Measurements from ENCODE around the gene AIFM3.

AIFM3 gene

GRCh38 chr22:20977019-20977418 lies 10.0 kb downstream of the AIFM3 start:
- DNase-seq: no peak

GRCh38 chr22:20977516-20978170 lies 10.6 kb downstream of the AIFM3 start:
- DNase-seq: no peak

- DNase-seq: no peak
Measured at GRCh38 chr22:20978419-20978818, 11.4 kb downstream of the AIFM3 start.

- peak in 3 of 4 experiments; percentile 18 to 46 (median 31) for DNase-seq
Measured at GRCh38 chr22:20979243-20979809, 12.3 kb downstream of the AIFM3 start.

GRCh38 chr22:20979940-20980453 lies 12.9 kb downstream of the AIFM3 start:
- no peak for DNase-seq

GRCh38 chr22:20980523-20980922 lies 13.5 kb downstream of the AIFM3 start:
- DNase-seq: no peak

GRCh38 chr22:20980938-20981722 lies 14.1 kb downstream of the AIFM3 start:
- DNase-seq: no peak

- DNase-seq: peak; percentile 50 to 69 (median 58)
Measured at GRCh38 chr22:20981787-20982562, 14.9 kb downstream of the AIFM3 start, which contains the start of gene LZTR1. Gene LZTR1 (plus strand): TSS chr22:20982297. CDS start chr22:20982372, 75 bp downstream.

- no peak for DNase-seq
Measured at GRCh38 chr22:20982563-20982882, 15.5 kb downstream of the AIFM3 start.

GRCh38 chr22:20983081-20983771 lies 16.2 kb downstream of the AIFM3 start:
- no peak for DNase-seq

GRCh38 chr22:20985720-20986119 lies 18.7 kb downstream of the AIFM3 start:
- no peak for DNase-seq

- DNase-seq: no peak
Measured at GRCh38 chr22:20986365-20986764, 19.3 kb downstream of the AIFM3 start.

- no peak for DNase-seq
Measured at GRCh38 chr22:20987375-20987774, 20.3 kb downstream of the AIFM3 start.

- no peak for DNase-seq
Measured at GRCh38 chr22:20988573-20989322, 21.7 kb downstream of the AIFM3 start.

- DNase-seq: no peak
Measured at GRCh38 chr22:20989323-20990138, 22.5 kb downstream of the AIFM3 start.

GRCh38 chr22:20990184-20991180 lies 23.4 kb downstream of the AIFM3 start:
- DNase-seq: no peak

GRCh38 chr22:20991252-20992055 lies 24.4 kb downstream of the AIFM3 start:
- no peak for DNase-seq

GRCh38 chr22:20992056-20992442 lies 25.0 kb downstream of the AIFM3 start:
- no peak for DNase-seq
